HG02798 (cell line): ENCODE results near the gene MYZAP.

ENCODE experiments used
- ATAC-seq: cut with Tn5 transposase; IDR thresholded peaks from one replicate; pipeline ENCODE4 v1.9.1; 2021; ENCODE audit warnings: mild to moderate bottlenecking; ENCODE audit not compliant: unreplicated experiment, poor library complexity

MYZAP gene, protein sequence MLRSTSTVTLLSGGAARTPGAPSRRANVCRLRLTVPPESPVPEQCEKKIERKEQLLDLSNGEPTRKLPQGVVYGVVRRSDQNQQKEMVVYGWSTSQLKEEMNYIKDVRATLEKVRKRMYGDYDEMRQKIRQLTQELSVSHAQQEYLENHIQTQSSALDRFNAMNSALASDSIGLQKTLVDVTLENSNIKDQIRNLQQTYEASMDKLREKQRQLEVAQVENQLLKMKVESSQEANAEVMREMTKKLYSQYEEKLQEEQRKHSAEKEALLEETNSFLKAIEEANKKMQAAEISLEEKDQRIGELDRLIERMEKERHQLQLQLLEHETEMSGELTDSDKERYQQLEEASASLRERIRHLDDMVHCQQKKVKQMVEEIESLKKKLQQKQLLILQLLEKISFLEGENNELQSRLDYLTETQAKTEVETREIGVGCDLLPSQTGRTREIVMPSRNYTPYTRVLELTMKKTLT

DNA sequence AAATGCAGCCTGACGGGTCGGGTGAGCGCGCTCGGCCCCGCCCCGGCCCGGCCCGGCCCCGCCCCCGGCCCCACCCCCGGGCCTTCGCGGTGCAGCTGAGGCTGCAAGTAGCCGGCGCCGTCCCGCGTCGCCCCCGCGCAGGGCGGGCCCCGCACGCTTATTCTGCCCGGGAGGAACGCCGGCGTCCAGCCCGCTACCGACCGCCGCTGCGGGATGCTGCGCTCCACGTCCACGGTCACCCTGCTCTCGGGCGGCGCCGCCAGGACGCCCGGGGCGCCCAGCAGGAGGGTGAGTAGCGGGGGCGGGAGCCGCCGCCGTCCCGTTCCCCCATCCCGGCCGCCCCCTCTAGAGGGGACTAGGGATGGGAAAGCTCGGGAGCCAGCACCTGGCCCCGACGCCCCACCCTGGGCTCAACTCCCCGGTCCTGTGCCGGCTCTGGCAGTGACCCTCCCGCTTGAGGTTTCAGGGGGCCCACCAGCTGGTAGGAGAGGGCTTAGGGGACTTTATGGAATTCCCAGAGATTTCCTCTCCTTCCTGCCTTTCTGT, at the start of gene MYZAP:
TSS of gene MYZAP (plus strand) at position 83 of the 546 bp plus-strand sequence. CDS start at position 214, 131 bp downstream.
- no peak for ATAC-seq

DNA sequence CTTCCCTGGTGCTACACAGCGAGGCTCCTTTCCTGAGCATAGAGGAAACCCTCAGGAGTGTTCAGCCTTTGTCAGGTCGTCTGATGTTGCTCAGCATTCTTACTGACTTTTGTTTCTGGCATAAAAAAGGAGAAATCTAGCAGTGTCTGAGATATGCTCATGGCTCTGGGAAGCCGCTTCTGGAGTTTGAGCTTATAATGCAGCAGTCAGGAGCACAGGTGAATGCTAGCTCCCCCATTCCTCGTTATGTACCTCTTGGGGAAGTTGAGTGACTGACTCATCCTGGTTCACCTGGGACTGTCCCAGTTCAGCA, 49.2 kb upstream of the MYZAP start:
- no peak for ATAC-seq

DNA sequence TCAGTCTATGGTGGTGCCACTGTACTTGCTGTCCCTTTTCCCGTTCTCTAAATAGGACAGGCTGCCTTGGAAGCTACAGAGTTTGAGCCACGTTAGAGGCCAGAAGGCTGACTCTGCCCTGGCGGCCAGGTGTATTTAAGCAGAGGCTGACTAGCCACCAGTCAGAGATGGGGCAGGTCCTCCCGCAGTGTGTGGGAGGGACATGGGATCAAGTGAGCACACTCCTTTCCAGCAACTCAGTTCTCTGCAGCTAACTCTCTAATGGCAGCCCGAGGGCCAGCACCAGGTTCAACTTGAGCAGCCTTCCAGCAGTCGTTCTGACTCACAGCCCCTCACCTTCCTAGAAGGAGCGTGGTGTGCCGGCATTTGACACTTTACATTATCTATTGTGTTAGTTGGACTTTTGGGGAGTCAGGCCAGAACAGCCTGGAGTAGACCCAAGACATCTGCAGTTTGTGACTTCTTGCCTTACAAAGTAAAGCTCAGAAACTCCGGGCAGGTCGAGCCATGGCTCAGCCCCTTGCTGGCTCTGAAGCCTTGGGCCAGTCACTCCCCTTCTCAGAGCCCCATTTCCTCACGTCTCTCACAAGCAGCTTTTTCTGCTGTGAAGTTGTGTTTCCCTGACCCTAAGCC, 46.7 kb upstream of the MYZAP start:
- ATAC-seq, result no peak

DNA sequence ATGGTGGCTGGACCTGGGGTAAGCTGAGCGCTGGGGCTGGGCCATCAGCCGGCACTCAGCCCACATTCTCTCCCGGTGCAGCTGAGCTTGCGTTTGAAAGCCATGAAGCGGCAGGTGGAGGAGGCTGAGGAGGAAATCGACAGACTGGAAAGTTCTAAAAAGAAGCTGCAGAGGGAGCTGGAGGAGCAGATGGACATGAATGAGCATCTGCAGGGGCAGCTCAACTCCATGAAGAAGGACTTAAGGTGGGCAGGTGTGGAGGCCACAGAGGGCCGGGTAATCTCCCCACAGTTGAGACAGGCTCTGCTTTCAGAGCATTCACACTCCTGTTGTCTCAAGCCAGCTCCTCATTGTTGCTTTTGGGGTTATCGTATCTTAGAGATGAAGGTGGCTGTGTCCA, 45.7 kb upstream of the MYZAP start:
- ATAC-seq, result no peak

DNA sequence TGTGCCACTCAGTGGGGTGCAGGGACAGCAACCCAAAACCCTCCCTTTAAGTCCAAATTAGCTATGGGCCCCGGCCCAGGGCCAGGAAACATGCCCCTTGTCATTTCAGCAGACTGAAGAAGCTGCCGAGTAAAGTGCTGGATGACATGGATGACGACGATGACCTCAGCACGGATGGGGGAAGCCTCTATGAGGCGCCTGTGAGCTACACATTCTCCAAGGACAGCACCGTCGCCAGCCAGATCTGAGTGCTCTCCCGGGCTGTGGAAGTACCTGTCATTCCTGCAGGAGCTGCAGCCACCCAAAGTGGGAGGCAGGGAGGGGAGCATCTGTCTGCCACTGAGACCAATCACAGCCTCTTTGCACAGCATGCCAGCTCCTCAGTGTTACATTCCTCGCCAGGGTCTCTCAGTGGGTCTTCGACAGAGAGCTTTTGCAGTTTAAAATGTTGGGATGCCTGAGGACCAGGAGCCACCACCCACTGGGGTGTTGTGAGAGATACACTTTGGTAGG, 44.4 kb upstream of the MYZAP start:
- no peak for ATAC-seq

DNA sequence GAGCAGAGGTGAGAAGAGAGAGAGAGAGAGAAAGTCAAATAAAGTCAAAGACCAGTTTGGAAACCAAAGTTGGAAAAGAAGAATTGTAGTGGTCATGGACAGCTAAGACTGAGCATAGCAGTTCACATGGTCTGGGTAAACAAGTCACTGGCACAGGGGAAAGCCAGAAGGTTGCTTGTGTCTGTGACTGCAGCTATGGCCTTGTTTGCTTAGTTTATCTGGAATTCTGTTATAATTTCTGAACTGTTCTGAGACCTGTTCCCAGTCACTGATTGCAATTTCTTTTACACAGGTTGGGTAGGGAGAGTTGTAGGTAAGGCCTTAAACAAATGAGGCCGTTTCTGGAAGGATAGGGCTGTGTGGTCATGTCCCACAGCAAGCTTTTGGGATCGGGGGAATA, 43.4 kb upstream of the MYZAP start:
- ATAC-seq, result no peak

DNA sequence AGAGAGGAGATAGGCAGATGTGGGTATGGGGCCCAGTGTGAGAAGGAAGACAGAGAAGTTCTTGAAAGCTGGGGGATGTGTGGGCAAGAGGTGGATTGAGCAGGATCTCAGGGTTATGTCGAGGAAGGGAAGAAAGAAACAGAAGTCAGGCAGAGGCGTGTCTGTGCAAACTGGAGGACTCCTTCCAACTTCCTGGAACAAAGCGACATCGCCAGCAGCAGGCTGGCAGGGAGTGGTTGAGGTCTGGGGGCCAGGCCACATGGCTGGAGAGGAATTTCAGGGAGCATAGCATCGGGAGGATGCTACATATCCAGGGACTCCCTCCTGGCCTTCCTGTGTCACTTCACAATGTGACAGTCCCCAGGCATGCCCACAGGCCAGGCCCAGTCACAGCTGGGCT, 42.9 kb upstream of the MYZAP start:
- no peak for ATAC-seq

DNA sequence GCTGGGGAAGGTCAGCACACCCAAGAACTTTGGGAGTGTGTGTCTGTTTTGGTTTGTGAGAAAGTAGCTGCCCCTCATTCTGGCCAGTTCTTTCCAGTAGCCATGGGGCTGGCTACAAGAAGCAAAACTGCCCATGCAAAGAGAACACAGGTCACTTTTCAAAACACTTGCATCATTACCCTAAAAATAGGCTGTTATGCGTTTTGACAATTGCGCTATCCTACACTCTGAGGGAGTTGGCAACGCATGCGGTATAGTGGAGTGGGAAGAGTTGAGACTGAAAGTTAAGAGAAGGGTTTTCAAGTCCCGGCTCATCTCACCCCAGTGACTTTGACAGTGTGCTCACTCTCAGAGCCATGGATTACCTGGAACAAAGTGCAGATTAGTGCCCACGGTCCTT, 41.8 kb upstream of the MYZAP start:
- ATAC-seq, result no peak

DNA sequence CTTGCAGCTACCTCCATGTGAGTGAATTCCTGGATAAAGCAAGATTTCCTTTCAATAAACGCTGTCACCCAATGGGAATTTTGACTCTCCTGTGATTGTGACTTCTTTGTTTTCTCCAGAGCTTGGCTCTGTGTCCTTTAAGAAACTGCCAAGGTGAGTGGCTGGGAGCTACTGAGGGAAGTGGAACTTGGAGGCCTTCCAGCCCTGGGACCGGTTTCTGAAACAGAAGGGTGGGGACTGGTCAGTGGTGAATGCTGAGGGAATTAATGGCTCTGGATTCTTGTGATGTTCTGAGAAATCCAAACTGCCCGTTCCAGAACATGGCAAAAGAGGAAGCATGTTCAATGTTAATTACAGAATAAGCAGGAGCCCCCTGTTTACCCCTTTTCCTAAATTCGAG, 41.1 kb upstream of the MYZAP start:
- ATAC-seq, result no peak

DNA sequence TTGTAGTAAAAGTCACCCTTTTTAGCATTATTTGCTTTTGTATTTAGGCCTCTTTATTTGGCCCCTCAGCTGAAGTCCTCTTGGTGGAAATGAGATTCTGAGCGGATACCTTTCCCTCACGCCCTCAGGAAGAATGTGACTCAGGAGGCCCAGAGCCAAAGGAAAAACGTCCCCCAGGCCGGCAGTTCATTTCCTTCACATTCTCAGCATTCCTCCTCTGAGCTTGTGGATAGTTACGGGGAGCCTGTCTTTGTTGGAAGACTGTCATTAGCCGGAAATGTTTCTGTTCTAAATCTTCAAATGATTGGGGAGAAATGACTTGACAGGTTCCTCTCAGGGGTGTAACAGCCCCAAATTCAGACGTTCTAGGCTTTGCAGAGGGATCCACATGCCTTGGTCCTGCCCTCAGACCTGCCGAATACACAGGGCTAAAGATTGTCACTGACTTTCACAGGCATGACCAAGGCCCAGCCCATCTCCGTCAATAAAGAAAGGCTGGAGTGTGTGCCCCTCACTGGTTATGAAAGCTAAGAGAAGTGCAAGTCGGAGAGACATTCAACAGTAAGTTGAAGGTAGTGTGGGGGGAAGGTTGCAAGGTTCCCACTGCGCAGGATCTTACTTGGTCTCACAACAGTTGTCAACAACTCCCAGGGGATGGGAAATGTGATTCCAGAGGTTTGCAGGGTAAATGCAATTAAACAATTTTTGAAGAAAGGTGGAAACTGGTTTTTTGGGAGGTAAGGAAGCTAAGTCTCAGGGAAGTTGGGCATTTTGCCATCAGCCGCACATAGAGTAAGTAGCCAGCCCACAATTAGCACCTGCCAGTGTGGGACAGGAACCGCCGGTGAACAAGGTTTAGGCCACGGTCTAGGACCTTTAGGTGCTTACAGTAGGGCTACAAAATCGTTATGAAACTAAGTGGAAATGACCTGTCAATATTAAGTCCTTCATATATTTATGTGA, 39.7 kb upstream of the MYZAP start:
- no peak for ATAC-seq

DNA sequence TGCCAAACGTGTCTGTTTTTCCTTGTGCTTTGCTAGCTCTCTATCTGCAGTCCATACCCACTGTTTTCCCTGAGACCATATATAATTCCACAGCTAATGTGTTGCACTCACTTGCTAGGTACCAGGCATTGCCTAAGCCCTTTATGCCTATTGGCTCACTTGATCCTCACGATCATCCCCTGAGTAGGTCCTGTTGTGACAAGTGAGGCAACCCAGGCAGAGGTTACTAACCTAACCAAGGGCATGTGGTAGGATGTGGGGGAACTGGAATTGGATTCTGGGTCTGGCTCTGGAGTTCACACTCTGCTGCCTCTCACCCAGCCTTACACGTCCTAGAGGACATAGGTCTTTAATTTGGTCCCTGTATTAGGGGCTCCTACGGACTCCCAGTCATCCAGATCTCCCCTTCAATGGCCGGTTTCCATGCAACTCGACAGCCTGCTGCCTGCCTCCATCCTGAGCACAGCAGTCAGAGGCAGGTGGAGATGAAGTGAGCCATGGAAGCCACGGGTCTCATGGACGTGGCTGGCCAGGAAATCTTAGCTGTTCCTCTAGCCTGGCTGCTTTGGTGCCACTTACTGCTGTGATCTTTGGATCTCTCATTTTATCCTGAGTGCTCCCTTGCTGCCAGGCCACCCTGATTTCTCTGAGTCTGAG, 38.9 kb upstream of the MYZAP start:
- ATAC-seq, result no peak

DNA sequence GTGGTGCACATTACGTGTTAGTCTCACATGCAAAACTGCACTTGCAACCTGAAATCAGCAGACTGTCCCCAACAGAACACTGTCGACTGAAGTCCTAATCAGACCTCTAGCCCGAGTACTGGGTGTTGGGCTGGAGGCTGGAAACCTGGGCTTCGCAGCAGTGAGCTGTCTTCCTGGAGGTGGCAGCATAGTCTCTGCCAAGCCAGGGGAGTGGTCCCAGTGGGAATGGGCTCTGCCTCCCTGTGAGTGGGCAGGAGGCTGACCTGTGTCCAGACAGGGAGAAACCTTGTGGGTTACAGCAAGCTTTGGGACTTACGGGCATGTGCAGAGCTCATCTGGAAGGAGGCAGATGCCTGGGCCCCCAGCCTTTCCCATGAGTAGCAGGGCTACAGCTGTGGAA, 38.2 kb upstream of the MYZAP start:
- ATAC-seq, result no peak

DNA sequence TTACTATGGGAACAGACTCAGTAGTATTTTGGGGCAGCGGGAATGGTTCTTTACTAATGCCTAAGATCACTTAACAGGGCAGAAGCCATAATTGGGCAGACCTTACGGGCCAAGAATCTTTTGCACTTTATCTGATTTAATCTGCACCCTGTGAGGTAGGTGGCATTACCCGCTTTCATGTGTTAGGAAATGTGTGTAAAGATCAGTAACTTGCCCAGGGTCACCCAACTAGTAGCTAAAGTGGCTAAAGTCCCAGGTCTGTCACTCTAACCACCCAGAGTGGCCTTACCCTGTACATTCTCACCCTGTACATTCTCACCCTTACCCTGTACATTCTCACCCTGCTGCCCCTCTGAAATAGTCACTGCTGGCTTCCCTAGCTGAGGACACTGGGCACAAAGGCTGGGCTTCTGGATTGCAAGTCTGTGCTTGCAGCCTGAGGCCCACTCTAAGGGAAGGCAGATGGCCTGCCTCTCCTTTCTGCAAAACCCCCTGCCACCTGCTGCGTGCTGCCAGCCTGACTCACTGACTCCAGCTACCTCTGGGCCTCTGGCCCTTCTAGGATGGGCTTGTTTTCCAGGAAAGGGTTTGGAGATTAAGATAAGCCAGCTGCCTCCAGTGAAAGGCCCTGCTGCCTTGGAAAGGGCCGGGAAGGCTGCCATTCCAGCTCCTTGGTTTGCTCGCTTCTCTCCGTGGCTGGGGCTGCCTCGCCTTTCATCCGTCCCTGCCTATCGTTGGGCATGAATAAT, 37.5 kb upstream of the MYZAP start:
- ATAC-seq, result no peak

DNA sequence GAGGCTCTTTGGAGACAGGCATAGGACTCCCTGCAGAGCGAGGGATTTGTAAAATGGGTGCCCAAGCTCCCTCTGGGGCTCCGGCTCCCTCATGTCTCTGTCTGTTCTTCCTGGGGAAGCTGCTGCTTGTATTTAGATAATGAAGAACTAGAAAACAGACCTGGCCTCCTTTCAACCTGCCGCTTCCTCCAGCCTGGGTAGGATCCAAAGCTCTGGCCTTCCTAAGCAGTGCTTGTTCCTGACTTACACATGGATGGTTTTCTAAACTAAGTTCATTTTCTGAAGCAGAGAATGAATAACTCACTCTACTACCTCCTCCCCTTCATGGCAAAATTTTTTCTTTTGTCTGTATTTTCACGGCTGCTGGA, 36.9 kb upstream of the MYZAP start:
- ATAC-seq, result no peak

DNA sequence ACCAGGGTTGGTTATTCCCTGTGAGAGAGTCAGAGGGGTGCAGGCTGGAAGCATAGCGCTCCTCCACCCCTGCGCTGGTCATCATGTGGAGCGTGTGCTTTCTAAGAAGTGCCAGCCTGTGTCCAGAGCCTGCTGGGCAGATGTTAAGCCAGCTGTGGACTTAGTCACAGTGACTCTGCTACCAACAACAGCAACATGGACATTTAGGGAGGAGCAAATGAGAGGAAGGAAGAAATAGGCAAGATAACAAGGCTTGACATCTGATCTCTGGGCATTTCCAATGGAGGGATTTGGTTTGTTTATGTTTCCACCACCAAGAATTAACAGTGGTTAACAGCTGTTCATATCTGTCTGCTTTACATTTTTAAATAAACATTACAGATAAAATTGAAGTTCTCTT, 36.4 kb upstream of the MYZAP start:
- no peak for ATAC-seq

DNA sequence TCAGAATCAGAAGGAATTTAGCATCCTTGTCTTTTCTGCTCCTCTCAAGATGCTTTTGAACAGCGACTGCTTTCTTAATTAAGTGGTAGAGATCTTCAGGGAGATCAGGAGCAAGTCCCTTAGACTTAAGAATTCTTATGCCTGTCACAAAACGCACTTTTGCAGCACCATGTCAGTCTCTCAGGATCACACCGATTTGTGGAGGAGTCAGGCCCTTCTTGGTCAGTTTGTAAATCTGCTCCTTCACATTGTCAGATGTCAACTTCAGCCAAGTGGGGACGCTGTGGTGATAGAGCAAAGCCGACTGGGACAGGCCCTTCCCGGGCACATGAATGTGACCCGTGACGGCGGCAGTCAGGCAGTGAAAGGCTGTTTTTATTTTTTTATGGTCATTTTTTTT, 35.7 kb upstream of the MYZAP start:
- ATAC-seq, result no peak

DNA sequence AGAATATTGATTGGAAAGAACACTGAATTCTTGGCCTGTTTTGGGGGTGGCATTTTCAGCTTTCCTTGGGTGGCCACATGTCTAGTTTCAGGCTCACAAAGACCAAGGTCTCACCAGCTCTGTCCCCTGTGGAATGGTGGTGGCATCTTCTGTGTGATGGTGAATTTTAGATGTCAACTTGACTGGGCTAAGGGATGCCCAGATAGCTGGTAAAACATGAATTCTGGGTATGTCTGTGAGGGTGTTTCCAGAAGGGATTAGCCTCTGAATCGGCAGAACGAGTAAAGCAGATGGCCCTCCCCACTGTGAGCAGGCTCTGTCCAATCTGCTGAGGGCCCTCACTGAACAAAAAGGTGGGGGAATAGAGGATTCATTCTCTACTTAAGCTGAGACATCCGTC, 34.4 kb upstream of the MYZAP start:
- ATAC-seq, result no peak

DNA sequence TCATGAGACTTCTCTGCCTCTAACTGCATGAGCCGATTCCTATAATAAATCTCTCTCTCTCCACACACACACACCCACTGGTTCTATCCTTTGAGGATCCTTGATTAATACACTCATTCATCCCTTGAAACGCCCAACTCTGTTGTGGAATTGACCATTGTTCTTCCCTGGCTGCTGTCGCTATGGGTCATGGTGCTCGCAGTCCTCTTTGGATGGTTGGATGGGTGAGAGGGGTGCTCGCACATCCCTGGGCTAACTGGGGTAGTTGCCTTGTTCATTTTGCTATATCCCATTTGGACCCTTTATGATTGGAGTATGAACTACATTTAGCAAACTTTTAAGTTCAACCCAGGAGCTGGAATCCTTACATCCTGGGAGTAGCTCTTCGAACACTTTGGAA, 33.9 kb upstream of the MYZAP start:
- no peak for ATAC-seq

DNA sequence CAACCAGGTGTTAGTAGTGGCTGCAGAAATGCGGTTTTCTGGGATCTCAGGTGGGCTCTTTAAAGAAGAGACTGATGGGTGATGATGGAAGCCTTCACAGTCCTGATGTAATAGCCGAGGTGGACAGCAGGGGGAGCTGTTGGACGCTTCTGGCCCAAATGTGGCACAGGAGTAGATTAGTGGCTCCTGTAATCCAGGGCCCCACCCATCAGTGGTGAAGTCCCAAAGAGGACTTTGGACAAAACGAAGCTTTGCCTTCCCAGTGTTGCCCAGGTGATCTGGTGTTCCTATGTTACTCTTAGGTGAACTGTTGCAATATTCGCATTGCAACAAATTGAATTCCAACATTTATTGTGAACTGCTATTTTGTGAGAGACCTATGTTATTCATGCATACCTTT, 31.8 kb upstream of the MYZAP start:
- ATAC-seq, result no peak
